Tibial nerve (tissue), 4 donors: ENCODE results near the gene NNAT. TPM values are rescaled to one million over a fixed set of nuclear protein-coding genes. Genes with fewer than 3 reads are reported as not detected.
"Not testable (repeated sequence)": the region's sequence is repeated elsewhere in the genome, so short reads cannot be mapped to it uniquely, and the experiment has no call there.

Source experiments
- DNase-seq, 2 donors: peaks; one replicate each; pipeline ENCODE4 v3.0.0-alpha.2; 2019; ENCODE audit warnings: low spot score in 2 of 2
- H3K27ac ChIP-seq, 4 donors: fragments of 200-600 bp; sonication (generic) in 3 of 4; one replicate each; pipeline ENCODE4 v1.5.1; 2017 to 2019; ENCODE audit warnings: mild to moderate bottlenecking in 1 of 4
- H3K27me3 ChIP-seq, 2 donors: fragments of 200-600 bp; sonication (generic) in 1 of 2; one replicate each; pipeline versions ENCODE4 v1.5.1 to v1.6.0; 2017 to 2019
- H3K36me3 ChIP-seq, 3 donors: fragments of 200-600 bp; sonication (generic); one replicate each; pipeline ENCODE4 v1.5.1; 2018 to 2019
- H3K4me1 ChIP-seq, 4 donors: fragments of 200-600 bp; sonication (generic) in 3 of 4; one replicate each; pipeline ENCODE4 v1.5.1; 2017 to 2019
- H3K4me3 ChIP-seq, 4 donors: fragments of 200-600 bp; sonication (generic) in 3 of 4; one replicate each; pipeline ENCODE4 v1.5.1; 2017 to 2019; ENCODE audit warnings: mild to moderate bottlenecking in 1 of 4, moderate library complexity in 1 of 4
- H3K9me3 ChIP-seq, 4 donors: fragments of 200-600 bp; sonication (generic) in 3 of 4; one replicate each; pipeline ENCODE4 v1.5.1; 2017 to 2019
- EP300 ChIP-seq, 2 donors: sonication (generic); formaldehyde crosslinking; IDR thresholded peaks; one replicate each; pipeline ENCODE4 v1.6.1; 2017; ENCODE audit warnings: antibody characterized with exemption in 2 of 2, mild to moderate bottlenecking in 1 of 2
- POLR2A ChIP-seq, 2 donors: fragments of 450-650 bp; IDR thresholded peaks; one replicate each; pipeline ENCODE4 v1.6.1; 2017; ENCODE audit warnings: antibody characterized with exemption in 2 of 2, mild to moderate bottlenecking in 2 of 2, moderate library complexity in 2 of 2
- WGBS, 2 donors: methylation state at CpG; one replicate each; pipeline ENCODE4 v1.1.5; 2018; 5-methylcytosine and 5-hydroxymethylcytosine counted together
- total RNA-seq, 4 donors: library from RNA; depleted of rRNA; stranded (reverse); fragments of >200 nt; gene quantifications; one replicate each; pipeline ENCODE4 v1.1.0, GENCODE V29; 2016
- TF ChIP-seq, protein P1 (sequence below), 5 experiments: fragments of 200-600 bp in 3 of 5; fragments of 450-650 bp in 2 of 5; sonication (generic) in 3 of 5; IDR thresholded peaks; one replicate each; pipeline ENCODE4 v1.5.1; 2016 to 2019; ENCODE audit warnings: antibody characterized with exemption in 5 of 5, mild to moderate bottlenecking in 3 of 5, moderate library complexity in 2 of 5

Gene NNAT
- total RNA-seq, 4 donors from 2014 or later, result 2.7 to 12.3 (median 8.4) TPM

DNA sequence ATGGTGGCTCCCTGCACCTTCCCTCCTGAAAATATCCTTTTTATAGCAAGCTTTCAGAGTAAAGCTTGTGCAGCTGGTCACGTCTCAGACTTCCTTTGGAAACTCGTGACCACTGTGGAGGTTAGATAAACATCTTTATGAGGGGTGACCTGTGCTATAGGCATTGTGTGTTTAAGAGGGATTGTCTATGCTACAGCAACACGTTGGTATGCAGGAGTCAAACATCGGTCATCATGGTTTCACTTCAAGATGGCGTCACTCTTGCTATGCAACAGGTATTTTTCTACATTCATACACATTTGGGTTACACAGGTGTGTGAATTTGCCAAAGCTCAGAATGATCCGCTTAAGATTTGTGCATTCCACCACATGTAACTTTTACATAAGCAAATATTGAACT lies 21.2 kb downstream of the NNAT start:
- H3K36me3 ChIP-seq, result no peaks in the 10 kb centered on the region
- no peak overlapping the region for H3K27ac ChIP-seq
- 53 to 61% methylated on average over 6 of the region's 6 CpGs for WGBS, 2 donors
- H3K27me3 ChIP-seq, result no peaks in the 10 kb centered on the region
- no peak for DNase-seq
- H3K9me3 ChIP-seq, result no peaks in the 10 kb centered on the region
- H3K4me1 ChIP-seq, result no peaks in the 10 kb centered on the region
- H3K4me3 ChIP-seq, result no peak overlapping the region
- TF ChIP-seq EP300 (IDR thresholded peaks at IDR 0.05) (no peak), POLR2A (IDR thresholded peaks at IDR 0.05) (no peak)
- TF ChIP-seq, protein P1, sequence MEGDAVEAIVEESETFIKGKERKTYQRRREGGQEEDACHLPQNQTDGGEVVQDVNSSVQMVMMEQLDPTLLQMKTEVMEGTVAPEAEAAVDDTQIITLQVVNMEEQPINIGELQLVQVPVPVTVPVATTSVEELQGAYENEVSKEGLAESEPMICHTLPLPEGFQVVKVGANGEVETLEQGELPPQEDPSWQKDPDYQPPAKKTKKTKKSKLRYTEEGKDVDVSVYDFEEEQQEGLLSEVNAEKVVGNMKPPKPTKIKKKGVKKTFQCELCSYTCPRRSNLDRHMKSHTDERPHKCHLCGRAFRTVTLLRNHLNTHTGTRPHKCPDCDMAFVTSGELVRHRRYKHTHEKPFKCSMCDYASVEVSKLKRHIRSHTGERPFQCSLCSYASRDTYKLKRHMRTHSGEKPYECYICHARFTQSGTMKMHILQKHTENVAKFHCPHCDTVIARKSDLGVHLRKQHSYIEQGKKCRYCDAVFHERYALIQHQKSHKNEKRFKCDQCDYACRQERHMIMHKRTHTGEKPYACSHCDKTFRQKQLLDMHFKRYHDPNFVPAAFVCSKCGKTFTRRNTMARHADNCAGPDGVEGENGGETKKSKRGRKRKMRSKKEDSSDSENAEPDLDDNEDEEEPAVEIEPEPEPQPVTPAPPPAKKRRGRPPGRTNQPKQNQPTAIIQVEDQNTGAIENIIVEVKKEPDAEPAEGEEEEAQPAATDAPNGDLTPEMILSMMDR (IDR thresholded peaks at IDR 0.05), result no peak

DNA sequence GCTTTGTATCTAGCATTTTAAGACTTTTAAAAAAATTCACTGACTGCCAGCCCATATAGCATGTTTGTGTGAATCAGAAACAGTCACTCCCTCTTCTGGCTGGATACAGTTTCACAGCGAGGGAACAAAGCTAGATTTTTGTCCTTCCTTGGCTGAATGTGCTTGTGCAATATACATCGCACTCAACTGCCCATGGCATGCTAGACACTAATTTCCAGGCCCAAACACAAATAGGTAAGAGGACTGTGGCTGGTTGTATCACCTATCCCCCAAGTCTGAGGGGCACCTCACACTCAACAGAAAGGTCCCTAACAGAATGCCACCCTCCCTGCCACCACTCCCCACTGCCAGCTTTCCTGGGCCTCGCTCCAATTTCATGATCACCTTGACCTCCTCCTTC lies 22.8 kb downstream of the NNAT start:
- Histone ChIP-seq H3K27me3 (no peaks in the 10 kb centered on the region), H3K36me3 (no peaks in the 10 kb centered on the region), H3K27ac (no peak overlapping the region), H3K4me3 (no peak overlapping the region), H3K4me1 (no peaks in the 10 kb centered on the region), H3K9me3 (no peaks in the 10 kb centered on the region)
- no peak for DNase-seq
- no peak for TF ChIP-seq EP300 (IDR thresholded peaks at IDR 0.05)
- TF ChIP-seq, protein P1 (IDR thresholded peaks at IDR 0.05), result peak in 2 of 5 experiments; percentile 4 to 9
- WGBS, 2 donors, result 41 to 48% methylated on average over 3 of the region's 3 CpGs

DNA sequence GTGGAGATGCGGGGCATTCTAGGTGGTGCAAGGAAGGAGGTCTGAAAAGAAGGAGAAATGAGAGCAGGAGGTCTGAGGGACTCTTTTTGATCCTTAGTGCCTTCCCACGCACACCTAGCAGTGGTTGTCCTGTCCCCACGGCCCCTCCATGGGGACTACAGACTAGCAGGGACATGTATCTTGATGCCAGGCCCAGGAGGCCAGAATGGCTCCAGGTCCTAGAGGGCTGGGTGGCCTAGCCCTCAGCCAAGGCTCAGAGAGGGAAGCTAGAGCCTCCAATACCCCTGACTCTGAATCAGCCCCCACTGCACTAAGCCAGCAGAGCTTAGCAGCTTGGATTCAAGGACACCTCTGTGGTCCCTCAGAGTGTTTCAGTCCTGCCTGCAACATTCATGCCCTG lies 23.3 kb downstream of the NNAT start:
- Histone ChIP-seq H3K36me3 (no peaks in the 10 kb centered on the region), H3K27ac (no peak overlapping the region), H3K4me3 (no peak overlapping the region), H3K27me3 (no peaks in the 10 kb centered on the region), H3K9me3 (no peaks in the 10 kb centered on the region), H3K4me1 (no peaks in the 10 kb centered on the region)
- TF ChIP-seq, protein P1 (IDR thresholded peaks at IDR 0.05), result no peak
- TF ChIP-seq POLR2A (IDR thresholded peaks at IDR 0.05), result no peak
- no peak for TF ChIP-seq EP300 (IDR thresholded peaks at IDR 0.05)
- no peak for DNase-seq
- WGBS, 2 donors, result 61 to 68% methylated on average over 3 of the region's 3 CpGs

DNA sequence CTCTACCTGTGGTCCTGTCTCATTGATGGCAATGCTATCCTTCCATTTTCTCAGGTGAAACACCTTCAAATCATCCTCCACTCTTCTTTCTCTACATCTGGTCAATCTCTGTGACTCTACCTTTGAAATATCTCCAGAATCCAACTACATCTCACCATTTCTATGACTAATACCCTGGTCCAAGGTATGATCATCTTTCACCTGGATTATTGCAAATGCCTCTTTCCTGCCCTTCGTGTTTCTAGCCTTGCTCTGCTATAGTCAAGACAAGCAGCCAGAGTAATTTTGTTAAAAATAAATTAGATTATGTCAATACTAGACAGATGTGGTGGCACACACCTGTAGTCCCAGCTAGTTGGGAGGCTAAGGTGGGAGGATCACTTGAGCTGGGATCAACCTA lies 24.5 kb downstream of the NNAT start:
- Histone ChIP-seq H3K36me3 (no peaks in the 10 kb centered on the region), H3K9me3 (no peaks in the 10 kb centered on the region), H3K4me3 (no peak overlapping the region), H3K27me3 (no peaks in the 10 kb centered on the region), H3K4me1 (no peaks in the 10 kb centered on the region), H3K27ac (no peak overlapping the region)
- TF ChIP-seq EP300 (IDR thresholded peaks at IDR 0.05) (no peak), POLR2A (IDR thresholded peaks at IDR 0.05) (no peak)
- TF ChIP-seq, protein P1 (IDR thresholded peaks at IDR 0.05), result no peak
- DNase-seq, result no peak
- WGBS, 2 donors, result 87 to 91% methylated on average over 1 of the region's 1 CpG

DNA sequence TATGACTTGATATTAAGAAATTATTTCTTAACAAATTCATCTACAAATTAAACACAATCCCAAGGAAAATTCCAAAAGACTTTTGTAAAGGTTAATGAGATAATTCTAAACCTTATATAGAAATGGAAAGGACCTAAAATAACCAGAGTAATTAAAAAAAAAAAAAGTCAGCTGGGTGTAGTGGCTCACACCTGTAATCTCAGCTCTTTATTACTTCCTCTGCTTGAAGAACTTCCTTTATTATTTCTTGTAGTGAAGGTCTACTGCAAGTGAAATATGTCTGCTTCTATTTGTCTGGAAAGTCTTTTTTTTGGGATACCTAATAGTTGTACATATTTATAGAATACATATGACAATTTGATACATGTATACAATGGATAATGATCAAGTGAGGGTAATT lies 26.9 kb downstream of the NNAT start:
- Histone ChIP-seq H3K9me3 (no peaks in the 10 kb centered on the region), H3K27me3 (no peaks in the 10 kb centered on the region), H3K4me3 (no peak overlapping the region), H3K36me3 (no peaks in the 10 kb centered on the region), H3K4me1 (no peaks in the 10 kb centered on the region), H3K27ac (no peak overlapping the region)
- no peak for DNase-seq
- TF ChIP-seq POLR2A (IDR thresholded peaks at IDR 0.05), result no peak
- TF ChIP-seq EP300 (IDR thresholded peaks at IDR 0.05), result no peak
- TF ChIP-seq, protein P1 (IDR thresholded peaks at IDR 0.05), result no peak

DNA sequence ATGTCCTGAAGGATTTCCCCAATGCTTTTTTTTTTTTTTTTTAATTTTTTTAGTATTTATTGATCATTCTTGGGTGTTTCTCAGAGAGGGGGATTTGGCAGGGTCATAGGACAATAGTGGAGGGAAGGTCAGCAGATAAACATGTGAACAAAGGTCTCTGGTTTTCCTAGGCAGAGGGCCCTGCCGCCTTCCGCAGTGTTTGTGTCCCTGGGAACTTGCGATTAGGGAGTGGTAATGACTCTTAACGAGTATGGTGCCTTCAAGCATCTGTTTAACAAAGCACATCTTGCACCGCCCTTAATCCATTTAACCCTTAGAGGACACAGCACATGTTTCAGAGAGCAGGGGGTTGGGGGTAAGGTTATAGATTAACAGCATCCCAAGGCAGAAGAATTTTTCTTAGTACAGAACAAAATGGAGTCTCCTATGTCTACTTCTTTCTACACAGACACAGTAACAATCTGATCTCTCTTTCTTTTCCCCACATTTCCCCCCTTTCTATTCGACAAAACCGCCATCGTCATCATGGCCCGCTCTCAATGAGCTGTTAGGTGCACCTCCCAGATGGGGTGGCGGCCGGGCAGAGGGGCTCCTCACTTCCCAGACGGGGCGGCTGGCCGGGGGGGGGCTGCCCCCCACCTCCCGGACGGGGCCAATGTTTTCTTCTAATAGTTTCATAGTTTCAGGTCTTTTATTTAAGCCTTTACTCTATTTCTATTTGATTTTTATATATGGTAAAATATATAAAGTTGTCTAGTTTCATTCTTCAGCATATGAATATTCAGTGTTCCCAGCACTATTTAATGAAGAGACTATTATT lies 29.3 kb downstream of the NNAT start:
- not testable (repeated sequence) for H3K27me3 ChIP-seq, H3K4me3 ChIP-seq, H3K9me3 ChIP-seq, H3K4me1 ChIP-seq, H3K36me3 ChIP-seq, H3K27ac ChIP-seq, DNase-seq
- 53 to 56% methylated on average over 16 of the region's 16 CpGs for WGBS, 2 donors

DNA sequence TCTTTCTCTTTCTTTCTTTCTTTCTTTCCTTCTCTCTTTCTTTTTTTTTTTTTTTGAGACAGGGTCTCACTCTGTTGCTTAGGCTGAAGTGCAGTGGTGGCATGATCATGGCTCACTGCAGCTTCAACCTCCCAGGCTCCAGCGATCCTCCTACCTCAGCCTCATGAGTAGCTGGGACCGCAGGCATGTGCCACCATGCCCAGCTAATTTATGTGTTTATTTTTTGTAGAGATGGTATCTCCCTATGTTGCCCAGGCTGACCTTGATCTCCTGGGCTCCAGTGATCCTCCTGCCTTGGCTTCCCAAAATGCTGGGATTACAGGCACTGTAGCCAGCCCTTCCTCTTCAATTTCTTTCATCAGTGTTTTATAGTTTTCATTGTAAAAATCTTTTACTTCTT lies 30.6 kb downstream of the NNAT start:
- H3K4me3 ChIP-seq, H3K9me3 ChIP-seq, H3K4me1 ChIP-seq, H3K36me3 ChIP-seq, H3K27me3 ChIP-seq, DNase-seq, H3K27ac ChIP-seq: not testable (repeated sequence)
- 75 to 88% methylated on average over 2 of the region's 2 CpGs for WGBS, 2 donors
